Stimulated activated CD4-positive, alpha-beta T cell treated with anti-CD3 and anti-CD28 coated beads, TNF-alpha, amount 100 ng/mL, for 4 hours (primary cell): ENCODE results near the gene INPP4A.
"Not testable (repeated sequence)": the region's sequence is repeated elsewhere in the genome, so short reads cannot be mapped to it uniquely, and the experiment has no call there.

ENCODE experiments used
- DNase-seq, 3 experiments: peaks; one replicate each; pipeline ENCODE4 v3.0.0-alpha.2; 2020; ENCODE audit warnings: low read depth in 3 of 3

INPP4A gene

DNA sequence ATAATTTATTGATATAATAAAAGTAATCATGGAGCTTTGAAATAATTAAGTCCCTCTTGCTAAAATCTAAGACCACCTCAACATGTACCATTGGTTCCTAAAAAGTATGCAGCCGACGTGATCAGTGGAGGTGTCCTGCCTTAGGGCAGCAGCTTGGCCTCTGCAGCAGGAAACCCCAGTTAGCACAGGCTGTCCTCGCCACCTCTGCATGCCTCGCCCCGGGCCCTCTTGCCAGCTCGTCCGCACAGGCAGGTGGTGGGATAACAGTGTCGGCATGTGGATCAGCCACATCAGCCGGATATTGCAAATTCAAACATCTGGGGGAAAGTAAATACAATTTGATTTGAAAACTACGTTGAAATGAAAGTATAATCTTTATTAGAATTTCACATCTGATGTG, 140.7 kb downstream of the INPP4A start:
- no peak for DNase-seq

DNA sequence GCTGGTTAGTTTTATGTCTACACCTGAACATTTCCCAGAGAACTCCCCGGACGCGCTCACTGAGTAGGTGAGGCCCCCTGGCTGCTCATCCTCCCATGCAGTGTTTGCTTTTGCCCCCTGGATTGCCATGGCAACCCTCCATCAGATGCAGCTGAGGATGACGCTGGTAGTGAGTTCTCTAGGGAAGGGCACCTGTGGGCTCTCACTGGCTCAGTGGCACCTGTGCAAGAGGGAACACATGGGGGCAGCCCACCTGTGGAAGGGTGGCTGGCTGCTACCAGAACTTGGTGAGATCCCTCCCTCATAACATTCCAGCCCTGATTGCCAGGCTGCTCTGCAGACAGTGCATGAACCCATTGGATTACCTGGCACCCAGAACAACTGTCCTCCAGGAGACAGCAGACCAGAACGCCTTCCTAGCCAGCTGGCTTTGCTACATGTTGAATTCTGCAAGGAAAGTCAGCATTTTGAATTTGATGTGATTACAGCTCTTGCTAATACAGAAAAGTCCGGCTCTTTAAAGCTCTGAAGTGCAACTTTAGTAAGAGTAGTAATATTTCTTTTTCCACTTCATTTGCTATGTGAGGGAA, 142.0 kb downstream of the INPP4A start:
- no peak for DNase-seq

DNA sequence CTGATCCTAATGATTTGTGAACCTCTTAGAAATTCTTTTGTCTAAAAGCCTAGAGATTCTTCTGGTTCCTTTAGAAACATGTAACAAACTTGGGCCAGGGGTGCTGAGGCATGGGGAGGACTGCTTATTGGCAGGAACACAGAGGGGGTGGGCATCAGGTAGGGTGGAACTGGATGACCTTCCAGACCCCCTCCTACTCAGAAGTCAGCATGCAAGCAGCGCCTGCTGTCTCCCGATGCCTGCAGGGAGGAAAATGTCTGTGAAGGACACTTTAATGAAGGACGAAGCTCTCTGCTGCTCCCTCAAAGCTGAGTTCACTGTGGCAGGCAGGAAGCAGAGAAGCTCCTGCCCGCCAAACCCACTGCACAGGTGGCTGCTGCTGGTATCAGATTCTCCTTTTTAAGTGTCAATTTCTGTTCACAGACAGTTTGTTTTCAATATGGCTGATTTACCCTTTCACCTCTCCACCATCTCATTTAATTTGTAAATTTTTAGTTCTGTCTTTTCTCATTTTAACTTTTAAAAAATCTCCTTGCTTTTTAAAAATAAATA, 144.3 kb downstream of the INPP4A start:
- no peak for DNase-seq

DNA sequence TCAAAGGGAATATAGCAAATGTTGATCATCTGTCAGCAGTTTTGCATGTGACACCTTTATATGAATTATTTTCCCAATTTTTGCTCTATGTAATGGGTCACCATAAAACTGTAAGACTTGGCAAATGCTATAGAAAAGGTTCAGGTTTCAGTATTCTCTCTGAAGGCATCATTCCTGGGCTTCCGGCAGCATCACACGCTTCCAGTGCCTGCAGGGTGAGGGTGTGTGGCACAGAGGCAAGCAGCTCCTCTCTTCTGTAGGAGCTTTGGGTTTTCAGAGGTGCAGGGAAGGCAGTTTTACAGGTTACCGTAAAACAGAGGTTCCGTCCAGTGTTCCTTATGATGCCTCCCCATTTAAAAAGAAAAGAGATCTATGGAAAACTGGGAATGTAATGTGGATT, 144.8 kb downstream of the INPP4A start:
- DNase-seq = no peak

DNA sequence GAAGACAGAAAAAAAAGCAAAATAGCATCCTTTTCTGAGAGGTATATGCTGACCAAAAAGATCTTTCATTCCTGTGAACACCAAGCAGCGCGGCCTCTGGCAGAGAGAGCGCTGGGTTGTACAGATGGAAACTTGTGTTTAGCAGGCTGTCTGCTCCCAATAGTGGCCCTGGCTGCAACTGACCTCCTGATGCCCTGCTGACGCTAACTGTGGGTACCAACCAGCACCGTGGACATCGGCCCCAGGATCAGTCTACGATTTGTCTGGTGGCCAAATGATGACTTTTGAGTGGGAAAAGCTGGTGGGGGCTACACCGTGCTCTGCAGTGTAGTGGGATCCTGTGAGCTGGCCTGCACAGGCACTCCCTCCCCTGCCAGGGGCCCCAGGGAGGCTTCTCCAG, 147.9 kb downstream of the INPP4A start:
- no peak for DNase-seq

DNA sequence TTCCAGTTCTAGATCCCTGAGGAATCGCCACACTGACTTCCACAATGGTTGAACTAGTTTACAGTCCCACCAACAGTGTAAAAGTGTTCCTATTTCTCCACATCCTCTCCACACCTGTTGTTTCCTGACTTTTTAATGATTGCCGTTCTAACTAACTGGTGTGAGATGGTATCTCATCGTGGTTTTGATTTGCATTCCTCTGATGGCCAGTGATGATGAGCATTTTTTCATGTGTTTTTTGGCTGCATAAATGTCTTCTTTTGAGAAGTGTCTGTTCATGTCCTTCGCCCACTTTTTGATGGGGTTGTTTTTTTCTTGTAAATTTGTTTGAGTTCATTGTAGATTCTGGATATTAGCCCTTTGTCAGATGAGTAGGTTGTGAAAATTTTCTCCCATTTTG, 150.0 kb downstream of the INPP4A start:
- not testable (repeated sequence) for DNase-seq

- no peak for DNase-seq
Measured at GRCh38 chr2:98598781-98599428, 154.2 kb downstream of the INPP4A start.

- no peak for DNase-seq
Measured at GRCh38 chr2:98601532-98602132, 157.0 kb downstream of the INPP4A start.

GRCh38 chr2:98604547-98604946, 159.9 kb downstream of the INPP4A start:
- DNase-seq = no peak

- DNase-seq = no peak
Measured at GRCh38 chr2:98605076-98605475, 160.4 kb downstream of the INPP4A start.

DNA sequence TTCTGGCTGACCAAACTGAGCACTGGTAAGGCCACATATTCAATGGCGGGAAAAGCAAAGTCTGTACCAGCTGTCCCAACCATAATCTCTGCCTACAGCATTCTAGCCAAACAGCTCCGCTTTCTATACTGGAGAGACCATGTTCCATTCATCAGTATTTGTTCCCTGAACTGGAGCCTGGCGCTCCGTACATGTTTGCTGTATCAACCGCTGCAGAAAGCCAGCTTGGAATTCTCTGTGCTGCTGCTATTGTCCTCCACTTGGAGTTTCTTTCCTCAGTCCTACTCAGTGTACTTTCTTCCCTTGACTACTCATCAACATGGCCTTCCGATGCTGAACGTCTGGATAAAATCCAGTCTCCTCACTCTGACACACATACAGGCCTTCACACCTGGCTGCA, 161.8 kb downstream of the INPP4A start:
- no peak for DNase-seq

- DNase-seq = no peak
Measured at GRCh38 chr2:98607104-98607503, 162.4 kb downstream of the INPP4A start.

DNA sequence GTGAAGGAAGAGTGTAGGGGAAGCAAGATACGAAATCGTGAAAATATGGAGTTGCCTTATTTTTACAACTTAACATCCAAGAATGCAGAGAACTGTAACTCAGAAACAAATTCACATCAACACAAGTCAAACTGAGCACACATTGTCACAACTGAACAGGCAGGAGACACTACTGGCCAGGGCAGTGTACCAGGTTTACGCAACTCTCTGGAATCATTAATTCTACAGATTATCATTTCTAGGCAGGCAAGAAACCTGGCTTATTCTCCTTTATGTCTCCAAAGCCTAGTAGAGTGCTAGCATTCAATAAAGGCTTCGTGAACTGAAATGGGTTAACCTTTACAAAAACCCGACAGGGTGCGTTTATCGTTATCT, 163.1 kb downstream of the INPP4A start:
- no peak for DNase-seq

DNA sequence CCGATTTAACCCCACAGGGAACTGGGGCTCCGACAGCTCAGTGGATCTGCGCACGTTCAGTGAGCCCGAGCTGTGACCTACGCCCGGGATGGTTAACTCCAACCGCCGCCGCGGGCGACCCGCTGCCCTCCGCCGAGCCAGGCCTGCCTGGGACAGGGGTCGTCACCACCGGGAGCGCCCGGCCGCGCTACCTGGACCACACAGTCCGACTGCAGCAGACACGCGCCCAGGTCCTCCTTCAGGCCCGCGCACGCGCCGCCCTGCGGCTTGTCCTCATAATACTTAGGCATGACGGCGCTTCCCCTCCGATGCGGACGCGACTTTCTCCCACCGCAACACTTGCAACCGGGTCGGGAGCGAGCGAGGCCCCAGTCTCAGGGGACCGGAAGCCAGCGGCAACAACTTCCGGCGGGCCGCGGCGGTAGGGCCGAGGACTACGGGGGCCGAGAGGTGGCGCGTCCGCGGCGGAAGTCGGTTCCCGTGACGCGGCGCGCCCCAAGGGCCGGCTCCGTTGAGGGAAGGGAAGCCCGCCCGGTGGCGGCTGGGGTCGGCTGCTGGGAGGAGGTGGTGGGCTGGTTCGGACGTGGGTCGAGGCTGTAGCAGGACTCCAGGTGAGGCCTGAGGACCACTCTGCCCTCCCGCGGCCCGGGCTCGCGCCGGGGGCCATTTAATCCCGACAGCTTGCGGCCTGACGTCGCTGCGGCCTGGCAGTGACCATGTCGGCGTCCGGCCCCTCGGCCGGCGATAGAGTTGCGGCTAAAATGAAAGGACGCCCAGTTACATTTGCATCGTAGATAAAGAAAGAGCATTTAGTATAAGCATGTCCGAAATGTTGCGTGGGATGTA, 163.7 kb downstream of the INPP4A start, which contains the start of the genes COA5 and UNC50:
TSS of gene COA5 (minus strand) at position 397 of the 846 bp plus-strand sequence. CDS start at position 290, 107 bp downstream.
TSS of gene UNC50 (plus strand) at position 474 of the 846 bp plus-strand sequence. CDS start 1,171 bp downstream, outside the sequence.
- DNase-seq = peak; percentile 76 to 88 (median 83)

GRCh38 chr2:98608962-98609604, 164.4 kb downstream of the INPP4A start:
- no peak for DNase-seq

- no peak for DNase-seq
Measured at GRCh38 chr2:98614024-98614739, 169.5 kb downstream of the INPP4A start.

- DNase-seq = no peak
Measured at GRCh38 chr2:98615481-98615880, 170.8 kb downstream of the INPP4A start.

GRCh38 chr2:98617149-98617548, 172.5 kb downstream of the INPP4A start:
- DNase-seq = no peak

DNA sequence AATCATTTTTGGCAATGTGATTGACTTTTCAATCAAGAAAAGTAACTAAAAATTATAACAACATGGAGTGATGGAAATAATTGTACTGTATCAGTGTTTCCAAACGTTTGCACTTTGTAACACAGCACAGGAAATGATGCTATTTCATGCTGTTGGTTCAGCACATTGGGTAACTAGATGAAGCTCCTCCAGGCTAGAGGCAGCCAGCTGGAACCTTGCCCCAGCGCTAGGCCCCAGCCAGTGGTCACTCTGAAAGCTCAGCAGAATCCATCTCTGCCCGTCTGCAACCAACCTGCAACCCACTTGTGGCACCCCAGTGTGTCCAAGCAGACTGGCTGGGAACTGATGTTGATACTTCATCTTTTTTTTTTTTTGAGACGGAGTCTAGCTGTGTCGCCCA, 179.0 kb downstream of the INPP4A start:
- no peak for DNase-seq

GRCh38 chr2:98632351-98632750, 187.7 kb downstream of the INPP4A start:
- DNase-seq = no peak
